Sigmoid colon (tissue), 4 donors: ENCODE results near the gene GABRR1.

Source experiments
- POLR2A ChIP-seq, 2 donors: fragments of 450-650 bp; IDR thresholded peaks; one replicate each; pipeline ENCODE4 v1.6.1; 2016; ENCODE audit warnings: antibody characterized with exemption in 2 of 2, mild to moderate bottlenecking in 2 of 2, moderate library complexity in 2 of 2
- POLR2AphosphoS5 ChIP-seq, 4 donors: sonication (generic); formaldehyde crosslinking; IDR thresholded peaks; one replicate each; pipeline ENCODE4 v1.6.1; 2017; ENCODE audit warnings: antibody characterized with exemption in 4 of 4
- TF ChIP-seq, protein P1 (sequence below), 4 experiments: fragments of 450-650 bp in 3 of 4; fragments of 200-600 bp in 1 of 4; IDR thresholded peaks; one replicate each; pipeline ENCODE4 v1.5.1; 2016 to 2019; ENCODE audit warnings: antibody characterized with exemption in 4 of 4, mild to moderate bottlenecking in 3 of 4, moderate library complexity in 2 of 4

DNA sequence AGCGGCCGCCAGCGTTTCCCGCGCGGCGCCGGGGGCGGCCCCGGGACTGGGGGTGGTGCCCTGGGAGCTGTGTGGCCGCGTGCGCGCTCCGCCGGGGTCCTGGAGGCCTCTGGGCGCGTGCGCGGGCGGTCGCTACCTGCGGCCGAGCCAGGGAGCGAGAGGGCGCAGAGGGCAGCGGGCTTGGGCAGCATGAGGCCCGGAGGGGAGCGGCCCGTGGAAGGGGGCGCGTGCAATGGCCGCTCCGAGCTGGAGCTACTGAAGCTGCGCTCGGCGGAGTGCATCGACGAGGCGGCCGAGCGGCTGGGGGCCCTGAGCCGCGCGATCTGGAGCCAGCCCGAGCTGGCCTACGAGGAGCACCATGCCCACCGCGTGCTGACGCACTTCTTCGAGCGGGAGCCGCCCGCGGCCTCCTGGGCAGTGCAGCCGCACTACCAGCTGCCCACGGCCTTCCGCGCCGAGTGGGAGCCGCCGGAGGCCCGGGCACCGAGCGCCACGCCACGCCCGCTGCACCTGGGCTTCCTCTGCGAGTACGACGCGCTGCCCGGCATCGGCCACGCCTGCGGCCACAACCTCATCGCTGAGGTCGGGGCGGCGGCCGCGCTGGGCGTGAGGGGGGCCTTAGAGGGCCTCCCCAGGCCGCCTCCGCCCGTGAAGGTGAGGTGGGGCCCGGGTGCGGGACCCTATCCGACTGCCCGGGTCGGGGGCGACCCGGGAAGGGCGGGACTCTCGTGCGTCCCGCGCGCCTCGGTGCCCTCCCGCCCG, 71.0 kb downstream of the GABRR1 start, which contains the start of gene PM20D2:
- TF ChIP-seq, protein P1, sequence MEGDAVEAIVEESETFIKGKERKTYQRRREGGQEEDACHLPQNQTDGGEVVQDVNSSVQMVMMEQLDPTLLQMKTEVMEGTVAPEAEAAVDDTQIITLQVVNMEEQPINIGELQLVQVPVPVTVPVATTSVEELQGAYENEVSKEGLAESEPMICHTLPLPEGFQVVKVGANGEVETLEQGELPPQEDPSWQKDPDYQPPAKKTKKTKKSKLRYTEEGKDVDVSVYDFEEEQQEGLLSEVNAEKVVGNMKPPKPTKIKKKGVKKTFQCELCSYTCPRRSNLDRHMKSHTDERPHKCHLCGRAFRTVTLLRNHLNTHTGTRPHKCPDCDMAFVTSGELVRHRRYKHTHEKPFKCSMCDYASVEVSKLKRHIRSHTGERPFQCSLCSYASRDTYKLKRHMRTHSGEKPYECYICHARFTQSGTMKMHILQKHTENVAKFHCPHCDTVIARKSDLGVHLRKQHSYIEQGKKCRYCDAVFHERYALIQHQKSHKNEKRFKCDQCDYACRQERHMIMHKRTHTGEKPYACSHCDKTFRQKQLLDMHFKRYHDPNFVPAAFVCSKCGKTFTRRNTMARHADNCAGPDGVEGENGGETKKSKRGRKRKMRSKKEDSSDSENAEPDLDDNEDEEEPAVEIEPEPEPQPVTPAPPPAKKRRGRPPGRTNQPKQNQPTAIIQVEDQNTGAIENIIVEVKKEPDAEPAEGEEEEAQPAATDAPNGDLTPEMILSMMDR (IDR thresholded peaks at IDR 0.05), result no peak
- peak in 1 of 2 donors; percentile 19 for TF ChIP-seq POLR2A (IDR thresholded peaks at IDR 0.05)
- TF ChIP-seq POLR2AphosphoS5 (IDR thresholded peaks at IDR 0.05), result peak; percentile 80 to 89 (median 84)
